ENCODE results near the gene ADARB2. TPM values are rescaled to one million over a fixed set of nuclear protein-coding genes. Genes with fewer than 3 reads are reported as not detected.

Gene ADARB2
- total RNA-seq, 1 donor from 2014 or later, result 0.80 TPM

DNA sequence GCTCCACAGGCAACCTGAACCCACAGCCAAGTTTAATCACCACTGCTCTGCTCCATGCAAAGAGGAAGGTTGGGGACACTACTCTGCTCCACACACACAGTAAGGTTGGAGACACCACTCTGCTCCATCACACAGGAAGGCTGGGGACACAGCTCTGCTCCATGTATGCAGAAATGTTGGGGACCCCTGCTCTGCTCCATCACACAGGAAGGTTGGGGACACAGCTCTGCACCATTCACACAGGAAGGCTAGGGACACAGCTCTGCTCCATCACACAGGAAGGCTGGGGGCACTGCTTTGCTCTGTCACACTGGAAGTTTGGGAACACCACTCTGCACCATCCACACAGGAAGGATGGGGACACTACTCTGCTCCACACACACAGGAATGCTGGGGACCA, 14.8 kb upstream of the ADARB2 start:
- Histone ChIP-seq H3K27ac (no peak overlapping the region), H3K4me3 (no peak overlapping the region), H3K27me3 (ENCODE audit: low read depth) (peaks cover 9% of the 10 kb centered on the region), H3K36me3 (no peaks in the 10 kb centered on the region), H3K9me3 (peaks cover 17% of the 10 kb centered on the region), H3K4me1 (no peaks in the 10 kb centered on the region)
- intact Hi-C loops (cut with DNase I), result no loop called here
- ATAC-seq (no peak), DNase-seq (no peak)
- TF ChIP-seq, protein P1, sequence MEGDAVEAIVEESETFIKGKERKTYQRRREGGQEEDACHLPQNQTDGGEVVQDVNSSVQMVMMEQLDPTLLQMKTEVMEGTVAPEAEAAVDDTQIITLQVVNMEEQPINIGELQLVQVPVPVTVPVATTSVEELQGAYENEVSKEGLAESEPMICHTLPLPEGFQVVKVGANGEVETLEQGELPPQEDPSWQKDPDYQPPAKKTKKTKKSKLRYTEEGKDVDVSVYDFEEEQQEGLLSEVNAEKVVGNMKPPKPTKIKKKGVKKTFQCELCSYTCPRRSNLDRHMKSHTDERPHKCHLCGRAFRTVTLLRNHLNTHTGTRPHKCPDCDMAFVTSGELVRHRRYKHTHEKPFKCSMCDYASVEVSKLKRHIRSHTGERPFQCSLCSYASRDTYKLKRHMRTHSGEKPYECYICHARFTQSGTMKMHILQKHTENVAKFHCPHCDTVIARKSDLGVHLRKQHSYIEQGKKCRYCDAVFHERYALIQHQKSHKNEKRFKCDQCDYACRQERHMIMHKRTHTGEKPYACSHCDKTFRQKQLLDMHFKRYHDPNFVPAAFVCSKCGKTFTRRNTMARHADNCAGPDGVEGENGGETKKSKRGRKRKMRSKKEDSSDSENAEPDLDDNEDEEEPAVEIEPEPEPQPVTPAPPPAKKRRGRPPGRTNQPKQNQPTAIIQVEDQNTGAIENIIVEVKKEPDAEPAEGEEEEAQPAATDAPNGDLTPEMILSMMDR (IDR thresholded peaks at IDR 0.05), result no peak

DNA sequence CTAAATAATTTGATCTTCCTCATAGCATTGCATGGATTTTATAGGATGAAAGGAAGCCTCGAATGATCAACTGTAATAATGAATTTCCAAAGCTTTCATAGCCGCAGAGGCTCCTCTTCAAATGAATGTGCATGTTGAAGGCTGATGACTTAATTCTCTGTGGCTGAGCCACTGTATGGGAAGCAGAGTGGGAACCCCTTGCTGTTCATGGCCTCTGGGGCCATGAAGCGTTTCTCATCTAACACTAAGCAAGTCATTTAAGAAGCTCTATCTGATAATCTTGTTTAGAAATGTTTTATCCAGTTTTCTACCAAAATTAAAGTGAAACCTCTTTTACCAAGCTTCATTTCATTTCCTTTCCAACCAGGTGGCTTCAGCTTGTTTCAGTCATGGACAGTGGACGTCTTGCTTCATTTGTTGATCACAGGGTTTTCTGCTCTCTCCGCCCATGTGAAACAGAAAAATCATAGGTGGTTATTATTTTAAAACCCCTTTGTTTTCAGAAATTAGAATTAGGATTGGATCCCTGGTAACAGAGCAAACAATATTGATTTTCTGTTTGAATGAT, 10.3 kb upstream of the ADARB2 start:
- Histone ChIP-seq H3K27ac (no peak overlapping the region), H3K36me3 (no peaks in the 10 kb centered on the region), H3K9me3 (peaks cover 17% of the 10 kb centered on the region), H3K4me1 (no peaks in the 10 kb centered on the region), H3K4me3 (no peak overlapping the region), H3K27me3 (ENCODE audit: low read depth) (peaks cover 10% of the 10 kb centered on the region)
- DNase-seq (no peak), ATAC-seq (no peak)
- TF ChIP-seq, protein P1 (IDR thresholded peaks at IDR 0.05), result no peak
- intact Hi-C loops (cut with DNase I), result no loop called here

DNA sequence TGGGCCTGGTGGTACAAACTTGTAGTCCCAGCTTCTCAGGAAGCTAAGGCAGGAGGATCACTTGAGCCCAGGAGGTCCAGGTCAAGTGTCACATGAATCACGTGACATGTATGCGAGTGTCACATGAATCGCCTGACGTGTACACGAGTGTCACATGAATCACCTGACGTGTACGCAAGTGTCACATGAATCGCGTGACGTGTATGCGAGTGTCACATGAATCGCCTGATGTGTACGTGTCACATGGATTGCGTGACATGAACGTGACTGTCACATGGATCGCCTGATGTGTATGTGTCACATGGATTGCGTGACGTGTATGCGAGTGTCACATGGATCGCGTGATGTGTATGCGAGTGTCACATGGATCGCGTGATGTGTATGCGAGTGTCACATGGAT, 9.5 kb upstream of the ADARB2 start:
- Histone ChIP-seq H3K9me3 (peaks cover 17% of the 10 kb centered on the region), H3K27me3 (ENCODE audit: low read depth) (peaks cover 10% of the 10 kb centered on the region), H3K36me3 (no peaks in the 10 kb centered on the region), H3K27ac (no peak overlapping the region), H3K4me1 (no peaks in the 10 kb centered on the region), H3K4me3 (no peak overlapping the region)
- ATAC-seq (no peak), DNase-seq (no peak)
- intact Hi-C loops (cut with DNase I), result no loop called here
- TF ChIP-seq, protein P1 (IDR thresholded peaks at IDR 0.05), result no peak

DNA sequence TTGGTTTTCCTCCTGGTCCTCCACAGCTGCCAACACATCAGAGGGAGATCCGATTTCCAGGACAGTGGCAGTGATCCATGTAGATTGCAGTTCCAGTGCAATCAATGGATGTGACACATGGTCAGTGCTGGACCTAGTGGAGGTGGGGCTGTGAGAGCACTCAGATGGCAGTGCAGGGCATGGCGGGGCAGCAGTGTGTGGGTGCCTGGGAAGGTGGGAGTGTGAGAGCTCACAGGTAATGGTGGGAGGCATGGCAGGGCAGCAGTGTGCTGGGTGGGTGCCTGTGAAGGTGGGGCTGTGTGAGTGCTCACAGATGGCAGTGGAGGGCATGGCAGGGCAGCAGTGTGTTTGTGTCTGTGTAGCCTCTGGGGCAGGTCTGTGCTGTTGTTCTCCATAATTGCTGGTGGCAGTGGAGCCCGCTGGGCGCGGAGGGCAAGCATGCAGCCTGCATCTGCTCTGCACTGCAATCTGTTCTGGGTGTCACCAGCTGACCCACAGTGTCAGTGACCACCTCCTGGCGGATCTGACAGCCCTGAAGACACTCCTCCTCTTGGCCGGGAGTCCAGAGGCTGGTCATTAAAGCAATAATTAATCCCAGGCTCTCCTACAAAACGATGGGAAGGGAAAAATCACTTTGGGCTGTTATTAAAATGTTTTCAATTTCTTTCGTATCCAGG, 8.6 kb upstream of the ADARB2 start:
- peaks cover 11% of the 10 kb centered on the region for H3K27me3 ChIP-seq (ENCODE audit: low read depth)
- ATAC-seq (no peak), DNase-seq (no peak)
- TF ChIP-seq, protein P1 (IDR thresholded peaks at IDR 0.05), result no peak
- no peaks in the 10 kb centered on the region for H3K36me3 ChIP-seq
- no peak overlapping the region for H3K4me3 ChIP-seq
- intact Hi-C loops (cut with DNase I), result no loop called here
- peaks cover 14% of the 10 kb centered on the region for H3K9me3 ChIP-seq
- H3K4me1 ChIP-seq, result no peaks in the 10 kb centered on the region
- no peak overlapping the region for H3K27ac ChIP-seq

DNA sequence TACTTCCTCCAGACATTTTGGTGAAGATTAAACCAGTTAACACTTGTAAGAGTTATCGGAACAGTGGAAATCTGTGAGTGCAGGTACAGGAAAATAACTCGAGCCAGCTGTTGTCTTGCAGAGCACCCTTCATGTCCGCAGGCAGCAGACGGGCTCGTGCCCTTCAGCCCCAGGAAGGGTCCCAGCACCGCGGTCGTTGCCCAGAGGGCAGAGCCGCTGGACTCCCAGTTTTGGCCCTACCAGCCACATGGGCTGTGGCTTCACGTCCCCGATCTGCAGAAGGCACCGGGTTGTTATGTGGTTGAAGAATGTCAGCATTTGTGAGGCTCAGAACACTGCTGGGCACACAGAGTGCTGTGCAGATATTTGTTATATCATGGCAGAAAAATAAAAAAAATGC, 7.2 kb upstream of the ADARB2 start:
- TF ChIP-seq, protein P1 (IDR thresholded peaks at IDR 0.05), result no peak
- no peak overlapping the region for H3K4me3 ChIP-seq
- peaks cover 1% of the 10 kb centered on the region for H3K9me3 ChIP-seq
- no peaks in the 10 kb centered on the region for H3K4me1 ChIP-seq
- ATAC-seq (no peak), DNase-seq (no peak)
- no peak overlapping the region for H3K27ac ChIP-seq
- H3K36me3 ChIP-seq, result no peaks in the 10 kb centered on the region
- peaks cover 25% of the 10 kb centered on the region for H3K27me3 ChIP-seq (ENCODE audit: low read depth)
- intact Hi-C loops (cut with DNase I), result no loop called here
